Retinal pigment epithelial cell (primary cell): ENCODE measurements around the gene TYRO3.

Experiments
- DNase-seq: peaks from one replicate; pipeline ENCODE4 v3.0.0-alpha.2; 2010; ENCODE audit warnings: low read depth
- H3K4me3 ChIP-seq: 2 replicates; pipeline ENCODE4 v1.5.1; 2011; ENCODE audit warnings: mild to moderate bottlenecking, low read length, control low read depth, moderate library complexity
- CTCF ChIP-seq: conservative IDR thresholded peaks from 2 replicates; pipeline ENCODE4 v1.5.1; 2011; ENCODE audit warnings: low read depth, low read length, control low read depth, inconsistent platforms

TYRO3 gene

GRCh38 chr15:41605566-41605965 is 46.6 kb downstream of the TYRO3 start:
- H3K4me3 ChIP-seq = no peak overlapping the region
- no peak for TF ChIP-seq CTCF
- DNase-seq = no peak

GRCh38 chr15:41606997-41607396 is 48.0 kb downstream of the TYRO3 start:
- peak; percentile 22 for DNase-seq
- no peak for TF ChIP-seq CTCF
- no peak overlapping the region for H3K4me3 ChIP-seq

- no peak overlapping the region for H3K4me3 ChIP-seq
- TF ChIP-seq CTCF = no peak
- DNase-seq = no peak
Observed at GRCh38 chr15:41609123-41609522, 50.1 kb downstream of the TYRO3 start.

- no peak overlapping the region for H3K4me3 ChIP-seq
- no peak for TF ChIP-seq CTCF
- no peak for DNase-seq
Observed at GRCh38 chr15:41610048-41610447, 51.0 kb downstream of the TYRO3 start.

GRCh38 chr15:41620536-41621199 is 61.7 kb downstream of the TYRO3 start:
- H3K4me3 ChIP-seq = peak overlapping the region; percentile 47
- DNase-seq = no peak
- TF ChIP-seq CTCF = no peak

GRCh38 chr15:41621200-41622193 is 62.5 kb downstream of the TYRO3 start:
- peak overlapping the region; percentile 47 for H3K4me3 ChIP-seq
- no peak for TF ChIP-seq CTCF
- DNase-seq = peak; percentile 62
